ENCODE data around the gene FAP.

Gene FAP

DNA sequence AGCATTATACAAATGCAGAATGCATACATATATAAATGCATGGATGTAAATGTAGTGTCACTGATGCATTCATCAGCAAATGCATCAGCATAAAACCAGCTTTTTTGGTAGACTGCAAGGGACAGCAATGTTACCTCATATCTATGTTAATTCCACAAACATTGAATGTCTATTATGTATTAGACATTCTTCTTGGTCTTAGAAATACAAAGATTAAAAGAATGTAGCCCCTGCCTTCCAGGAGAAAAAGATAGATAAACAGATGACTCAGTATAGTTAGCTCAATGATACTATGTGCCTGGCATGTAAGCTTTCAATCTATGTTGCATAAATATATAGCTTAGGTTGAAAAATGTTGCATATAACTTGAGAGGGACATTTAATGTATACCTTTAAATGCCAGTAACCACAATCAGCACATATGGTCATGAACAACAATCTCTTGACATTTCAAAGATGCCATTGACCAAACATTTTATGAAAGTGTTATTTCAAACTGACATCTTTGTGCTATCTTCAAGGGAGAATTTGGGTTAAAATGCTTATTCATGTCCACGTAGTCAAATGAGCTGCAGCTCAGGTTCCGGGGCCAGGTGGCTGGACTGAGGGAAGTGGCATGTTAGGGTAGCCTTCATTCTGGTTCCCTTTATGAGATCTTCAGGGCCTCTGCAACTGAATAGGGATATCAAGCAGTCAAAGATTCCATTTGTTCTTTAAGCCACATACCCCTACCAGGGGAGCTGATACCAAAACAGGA is 46.0 kb downstream of the FAP start:
- TF ChIP-seq, protein P1, sequence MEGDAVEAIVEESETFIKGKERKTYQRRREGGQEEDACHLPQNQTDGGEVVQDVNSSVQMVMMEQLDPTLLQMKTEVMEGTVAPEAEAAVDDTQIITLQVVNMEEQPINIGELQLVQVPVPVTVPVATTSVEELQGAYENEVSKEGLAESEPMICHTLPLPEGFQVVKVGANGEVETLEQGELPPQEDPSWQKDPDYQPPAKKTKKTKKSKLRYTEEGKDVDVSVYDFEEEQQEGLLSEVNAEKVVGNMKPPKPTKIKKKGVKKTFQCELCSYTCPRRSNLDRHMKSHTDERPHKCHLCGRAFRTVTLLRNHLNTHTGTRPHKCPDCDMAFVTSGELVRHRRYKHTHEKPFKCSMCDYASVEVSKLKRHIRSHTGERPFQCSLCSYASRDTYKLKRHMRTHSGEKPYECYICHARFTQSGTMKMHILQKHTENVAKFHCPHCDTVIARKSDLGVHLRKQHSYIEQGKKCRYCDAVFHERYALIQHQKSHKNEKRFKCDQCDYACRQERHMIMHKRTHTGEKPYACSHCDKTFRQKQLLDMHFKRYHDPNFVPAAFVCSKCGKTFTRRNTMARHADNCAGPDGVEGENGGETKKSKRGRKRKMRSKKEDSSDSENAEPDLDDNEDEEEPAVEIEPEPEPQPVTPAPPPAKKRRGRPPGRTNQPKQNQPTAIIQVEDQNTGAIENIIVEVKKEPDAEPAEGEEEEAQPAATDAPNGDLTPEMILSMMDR (IDR thresholded peaks at IDR 0.05; ENCODE audit: insufficient read depth, low read length), result no peak
- TF ChIP-seq POLR2AphosphoS5 (IDR thresholded peaks at IDR 0.05; ENCODE audit: low read depth), result no peak
- no peak for TF ChIP-seq SPI1 (IDR thresholded peaks at IDR 0.05; ENCODE audit: borderline replicate concordance, low read depth)
- no peak for DNase-seq (ENCODE audit: low read depth in 1 of 2, low spot score in 1 of 2)
- Histone ChIP-seq H3K27ac (replicated peaks) (no peak overlapping the region), H3K4me3 (replicated peaks; ENCODE audit: insufficient read depth, low read length) (no peak overlapping the region), H3K27me3 (ENCODE audit: insufficient read depth, poor library complexity, severe bottlenecking) (peaks cover 7% of the 10 kb centered on the region)

DNA sequence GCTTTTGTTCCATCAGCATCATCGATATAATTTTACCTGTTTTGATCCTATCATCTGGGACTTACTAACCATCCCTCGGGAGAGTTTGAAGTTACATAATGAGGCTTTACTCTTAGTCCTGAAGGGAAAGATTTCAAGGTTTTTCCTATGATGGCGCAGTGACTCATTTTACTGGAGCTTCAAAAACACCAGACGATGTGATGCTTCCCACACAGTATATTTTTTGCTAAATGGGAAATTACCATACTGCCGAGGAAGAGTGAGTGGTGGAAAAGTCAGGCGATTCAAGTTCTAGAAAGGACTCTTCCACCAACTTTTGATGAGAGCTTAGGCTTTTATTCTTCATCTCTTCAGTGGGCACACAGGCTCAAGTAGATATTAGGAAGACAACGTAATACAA is 46.6 kb downstream of the FAP start:
- TF ChIP-seq SPI1 (IDR thresholded peaks at IDR 0.05; ENCODE audit: borderline replicate concordance, low read depth) (no peak), GABPA (IDR thresholded peaks at IDR 0.05; ENCODE audit: low read depth) (no peak), POLR2AphosphoS5 (IDR thresholded peaks at IDR 0.05; ENCODE audit: low read depth) (no peak)
- TF ChIP-seq, protein P1 (IDR thresholded peaks at IDR 0.05; ENCODE audit: insufficient read depth, low read length), result no peak
- TF ChIP-seq, protein P2, sequence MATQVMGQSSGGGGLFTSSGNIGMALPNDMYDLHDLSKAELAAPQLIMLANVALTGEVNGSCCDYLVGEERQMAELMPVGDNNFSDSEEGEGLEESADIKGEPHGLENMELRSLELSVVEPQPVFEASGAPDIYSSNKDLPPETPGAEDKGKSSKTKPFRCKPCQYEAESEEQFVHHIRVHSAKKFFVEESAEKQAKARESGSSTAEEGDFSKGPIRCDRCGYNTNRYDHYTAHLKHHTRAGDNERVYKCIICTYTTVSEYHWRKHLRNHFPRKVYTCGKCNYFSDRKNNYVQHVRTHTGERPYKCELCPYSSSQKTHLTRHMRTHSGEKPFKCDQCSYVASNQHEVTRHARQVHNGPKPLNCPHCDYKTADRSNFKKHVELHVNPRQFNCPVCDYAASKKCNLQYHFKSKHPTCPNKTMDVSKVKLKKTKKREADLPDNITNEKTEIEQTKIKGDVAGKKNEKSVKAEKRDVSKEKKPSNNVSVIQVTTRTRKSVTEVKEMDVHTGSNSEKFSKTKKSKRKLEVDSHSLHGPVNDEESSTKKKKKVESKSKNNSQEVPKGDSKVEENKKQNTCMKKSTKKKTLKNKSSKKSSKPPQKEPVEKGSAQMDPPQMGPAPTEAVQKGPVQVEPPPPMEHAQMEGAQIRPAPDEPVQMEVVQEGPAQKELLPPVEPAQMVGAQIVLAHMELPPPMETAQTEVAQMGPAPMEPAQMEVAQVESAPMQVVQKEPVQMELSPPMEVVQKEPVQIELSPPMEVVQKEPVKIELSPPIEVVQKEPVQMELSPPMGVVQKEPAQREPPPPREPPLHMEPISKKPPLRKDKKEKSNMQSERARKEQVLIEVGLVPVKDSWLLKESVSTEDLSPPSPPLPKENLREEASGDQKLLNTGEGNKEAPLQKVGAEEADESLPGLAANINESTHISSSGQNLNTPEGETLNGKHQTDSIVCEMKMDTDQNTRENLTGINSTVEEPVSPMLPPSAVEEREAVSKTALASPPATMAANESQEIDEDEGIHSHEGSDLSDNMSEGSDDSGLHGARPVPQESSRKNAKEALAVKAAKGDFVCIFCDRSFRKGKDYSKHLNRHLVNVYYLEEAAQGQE (IDR thresholded peaks at IDR 0.05; ENCODE audit: insufficient replicate concordance, low read depth), result no peak
- Histone ChIP-seq H3K4me3 (replicated peaks; ENCODE audit: insufficient read depth, low read length) (no peak overlapping the region), H3K27me3 (ENCODE audit: insufficient read depth, poor library complexity, severe bottlenecking) (peaks cover 7% of the 10 kb centered on the region), H3K27ac (replicated peaks) (no peak overlapping the region)
- no peak for DNase-seq (ENCODE audit: low read depth in 1 of 2, low spot score in 1 of 2)

DNA sequence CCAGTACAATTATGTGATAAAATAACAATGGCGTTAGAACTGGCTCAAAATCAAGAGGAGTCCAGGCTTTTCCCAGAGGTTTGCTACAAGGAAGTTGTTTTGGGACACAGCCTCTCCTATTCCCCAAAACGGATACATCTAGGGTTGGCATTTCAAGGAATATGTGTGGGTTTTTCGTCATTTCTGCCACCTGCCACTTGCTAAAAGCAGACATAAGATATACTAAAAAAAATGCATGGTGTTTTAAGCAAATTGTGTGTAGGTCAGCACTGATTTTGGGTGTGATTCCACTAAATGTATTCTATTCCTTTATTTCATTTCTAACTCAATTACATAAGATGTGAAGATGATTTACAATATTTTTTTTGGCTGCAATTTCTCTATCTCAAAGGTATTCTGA is 54.8 kb downstream of the FAP start:
- no peak for DNase-seq (ENCODE audit: low read depth in 1 of 2, low spot score in 1 of 2)
- H3K27me3 ChIP-seq (ENCODE audit: insufficient read depth, poor library complexity, severe bottlenecking), result peaks cover 3% of the 10 kb centered on the region
- no peak for TF ChIP-seq POLR2AphosphoS5 (IDR thresholded peaks at IDR 0.05; ENCODE audit: low read depth)
- no peak for TF ChIP-seq SPI1 (IDR thresholded peaks at IDR 0.05; ENCODE audit: borderline replicate concordance, low read depth)
- TF ChIP-seq, protein P1 (IDR thresholded peaks at IDR 0.05; ENCODE audit: insufficient read depth, low read length), result no peak
- TF ChIP-seq, protein P2 (IDR thresholded peaks at IDR 0.05; ENCODE audit: insufficient replicate concordance, low read depth), result no peak
- no peak for TF ChIP-seq GABPA (IDR thresholded peaks at IDR 0.05; ENCODE audit: low read depth)
- H3K27ac ChIP-seq (replicated peaks), result no peak overlapping the region
- no peak overlapping the region for H3K4me3 ChIP-seq (replicated peaks; ENCODE audit: insufficient read depth, low read length)

All from HL-60 (cell line).